ENCODE results near the gene MUC5AC. TPM values are rescaled to one million over a fixed set of nuclear protein-coding genes. Genes with fewer than 3 reads are reported as not detected.

MUC5AC gene
- total and polyA plus RNA-seq, 9 donors, result 0.01 to 0.75 (median 0.04) TPM; not detected in 4

DNA sequence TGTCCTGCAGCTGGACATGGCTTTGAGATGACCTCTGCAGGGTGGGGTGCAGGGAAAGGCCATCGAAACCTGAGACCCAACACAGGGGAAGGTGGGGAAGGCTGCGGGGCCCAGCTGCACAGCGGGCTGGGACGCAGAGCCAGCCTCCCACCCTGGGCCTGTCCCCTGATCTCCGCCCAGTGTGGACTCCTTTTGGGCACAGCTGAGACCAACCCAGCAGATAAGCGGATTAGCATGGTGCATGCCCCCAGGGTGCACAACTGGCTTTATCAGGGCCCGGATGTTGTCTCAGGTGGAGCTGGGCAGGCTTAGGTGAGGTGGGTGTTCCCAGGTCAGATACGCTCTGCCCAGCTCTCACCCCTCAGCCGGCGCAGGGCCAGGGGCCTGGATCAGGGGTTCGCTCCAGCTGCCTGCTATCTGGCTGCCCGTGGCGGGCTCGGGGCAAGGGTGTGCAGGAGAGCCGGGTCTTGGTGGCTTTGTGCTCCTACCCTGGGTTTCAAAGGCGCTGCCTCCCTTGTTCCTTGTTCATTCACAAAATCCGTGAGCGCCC, 28.1 kb upstream of the MUC5AC start:
- H3K9me3 ChIP-seq (replicated peaks; ENCODE audit: control insufficient read depth, low read depth, low read length), result peaks cover 2% of the 10 kb centered on the region
- H3K27me3 ChIP-seq (ENCODE audit: control insufficient read depth, insufficient read depth, low read length), result peaks cover 2% of the 10 kb centered on the region
- no peaks in the 10 kb centered on the region for H3K36me3 ChIP-seq (ENCODE audit: control insufficient read depth, insufficient read depth, low read length)
- DNase-seq, result no peak
- peaks cover 2% of the 10 kb centered on the region for H3K4me1 ChIP-seq (ENCODE audit: control insufficient read depth, insufficient read depth, low read length)
- no peak overlapping the region for H3K27ac ChIP-seq (ENCODE audit: low read length)
- WGBS (ENCODE audit: insufficient coverage), result 65% methylated on average over 16 of the region's 18 CpGs
- no peak overlapping the region for H3K4me3 ChIP-seq (ENCODE audit: low read length)

GRCh38 chr11:1130276-1131032, 27.3 kb upstream of the MUC5AC start:
- 66% methylated on average over 9 of the region's 15 CpGs for WGBS (ENCODE audit: insufficient coverage)
- peaks cover 2% of the 10 kb centered on the region for H3K27me3 ChIP-seq (ENCODE audit: control insufficient read depth, insufficient read depth, low read length)
- H3K4me3 ChIP-seq (ENCODE audit: low read length), result no peak overlapping the region
- no peak for DNase-seq
- no peak overlapping the region for H3K27ac ChIP-seq (ENCODE audit: low read length)
- peaks cover 4% of the 10 kb centered on the region for H3K9me3 ChIP-seq (replicated peaks; ENCODE audit: control insufficient read depth, low read depth, low read length)
- H3K36me3 ChIP-seq (ENCODE audit: control insufficient read depth, insufficient read depth, low read length), result no peaks in the 10 kb centered on the region
- peaks cover 2% of the 10 kb centered on the region for H3K4me1 ChIP-seq (ENCODE audit: control insufficient read depth, insufficient read depth, low read length)

- no peak for DNase-seq
- Histone ChIP-seq H3K4me3 (ENCODE audit: low read length) (no peak overlapping the region), H3K27ac (ENCODE audit: low read length) (no peak overlapping the region), H3K4me1 (ENCODE audit: control insufficient read depth, insufficient read depth, low read length) (peaks cover 2% of the 10 kb centered on the region), H3K36me3 (ENCODE audit: control insufficient read depth, insufficient read depth, low read length) (no peaks in the 10 kb centered on the region), H3K27me3 (ENCODE audit: control insufficient read depth, insufficient read depth, low read length) (peaks cover 2% of the 10 kb centered on the region), H3K9me3 (replicated peaks; ENCODE audit: control insufficient read depth, low read depth, low read length) (peaks cover 6% of the 10 kb centered on the region)
- 61% methylated on average over 22 of the region's 29 CpGs for WGBS (ENCODE audit: insufficient coverage)
Measured at GRCh38 chr11:1131033-1131911, 26.5 kb upstream of the MUC5AC start.

DNA sequence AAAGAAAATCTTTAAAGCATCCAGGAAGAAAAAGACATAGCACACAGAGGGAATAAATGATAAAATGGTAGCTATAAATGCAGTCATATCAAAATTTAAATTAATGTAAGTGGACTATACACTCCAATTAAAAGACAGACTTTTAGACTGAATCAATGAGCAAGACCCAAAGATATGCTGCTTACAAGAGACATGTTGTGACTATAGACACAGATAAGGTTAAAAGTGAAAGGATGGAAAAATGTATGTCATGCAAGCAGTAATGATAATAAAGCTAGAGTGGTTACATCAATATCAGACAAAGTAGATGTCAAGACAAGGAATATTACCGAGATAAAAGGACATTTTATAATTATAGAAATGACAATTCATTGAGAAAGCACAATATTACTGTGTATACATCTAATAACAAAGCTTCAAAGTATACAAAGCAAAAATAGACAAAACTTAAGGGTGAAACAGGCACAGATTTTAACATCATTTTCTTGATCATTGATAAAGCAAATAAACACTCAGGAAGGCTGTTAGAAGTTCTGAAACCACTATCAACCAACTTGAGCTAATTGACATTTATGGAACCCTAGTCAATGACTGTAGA, 22.8 kb upstream of the MUC5AC start:
- DNase-seq, result no peak
- WGBS (ENCODE audit: insufficient coverage), result no CpG with 5 or more reads among the region's 1 CpG
- H3K4me1 ChIP-seq (ENCODE audit: control insufficient read depth, insufficient read depth, low read length), result no peaks in the 10 kb centered on the region

DNA sequence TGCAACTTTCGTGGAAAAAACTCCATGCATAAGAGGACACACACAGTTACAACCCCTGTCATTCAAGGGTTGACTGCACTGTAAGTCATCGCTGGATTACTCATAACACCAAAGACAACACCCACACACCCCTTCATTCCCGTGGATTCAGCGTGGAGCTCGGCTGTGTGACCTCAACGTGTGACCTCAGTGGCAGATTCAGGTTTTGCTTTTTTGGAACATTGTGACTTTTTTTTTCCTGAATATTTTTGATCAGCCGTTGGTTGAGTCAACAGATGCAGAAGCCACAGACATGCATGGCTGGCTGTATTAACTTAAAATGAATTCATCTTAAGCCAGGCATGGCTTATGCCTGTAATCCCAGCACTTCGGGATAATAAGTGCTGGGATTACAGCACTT, 19.7 kb upstream of the MUC5AC start:
- Histone ChIP-seq H3K27me3 (ENCODE audit: control insufficient read depth, insufficient read depth, low read length) (no peaks in the 10 kb centered on the region), H3K27ac (ENCODE audit: low read length) (no peak overlapping the region), H3K9me3 (replicated peaks; ENCODE audit: control insufficient read depth, low read depth, low read length) (peaks cover 9% of the 10 kb centered on the region), H3K4me1 (ENCODE audit: control insufficient read depth, insufficient read depth, low read length) (no peaks in the 10 kb centered on the region), H3K36me3 (ENCODE audit: control insufficient read depth, insufficient read depth, low read length) (no peaks in the 10 kb centered on the region), H3K4me3 (ENCODE audit: low read length) (no peak overlapping the region)
- WGBS (ENCODE audit: insufficient coverage), result 78% methylated on average over 3 of the region's 8 CpGs
- DNase-seq, result no peak

More for the DNA sequence above, 22.8 kb upstream of the MUC5AC start:
- H3K9me3 ChIP-seq (replicated peaks; ENCODE audit: control insufficient read depth, low read depth, low read length), result peaks cover 6% of the 10 kb centered on the region
- no peak overlapping the region for H3K4me3 ChIP-seq (ENCODE audit: low read length)
- no peaks in the 10 kb centered on the region for H3K36me3 ChIP-seq (ENCODE audit: control insufficient read depth, insufficient read depth, low read length)
- H3K27me3 ChIP-seq (ENCODE audit: control insufficient read depth, insufficient read depth, low read length), result peaks cover 2% of the 10 kb centered on the region
- no peak overlapping the region for H3K27ac ChIP-seq (ENCODE audit: low read length)

DNA sequence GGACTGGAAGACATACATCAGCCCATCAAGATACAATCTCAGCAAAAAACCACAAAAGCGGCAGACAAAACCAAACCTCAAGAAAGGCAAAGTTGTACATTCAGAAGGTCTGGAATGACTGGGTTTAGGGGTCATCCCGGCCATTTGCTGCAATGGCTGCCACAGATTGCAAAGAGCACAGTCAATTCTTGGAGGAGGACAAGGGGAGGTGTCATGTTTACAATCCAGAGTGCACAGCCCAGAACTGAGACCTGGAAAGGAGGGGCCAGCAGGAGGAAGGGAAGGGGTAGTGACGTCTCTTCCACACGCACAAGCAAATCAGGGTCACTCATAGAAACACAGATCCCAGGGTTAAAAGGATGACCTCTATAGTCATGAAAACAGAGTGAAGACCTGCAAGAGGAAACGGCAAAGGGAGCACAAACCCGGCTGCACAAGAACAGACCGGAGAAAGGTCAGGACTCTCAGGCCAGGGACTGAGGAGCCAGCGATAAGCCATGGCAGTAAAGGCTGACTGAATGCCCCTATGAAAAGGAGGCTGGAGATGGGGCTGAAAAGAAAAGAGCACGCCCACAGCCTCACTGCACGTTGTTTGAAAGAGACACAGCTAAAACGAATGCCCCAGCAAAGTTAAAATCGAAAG, 18.2 kb upstream of the MUC5AC start:
- Histone ChIP-seq H3K4me1 (ENCODE audit: control insufficient read depth, insufficient read depth, low read length) (no peaks in the 10 kb centered on the region), H3K27ac (ENCODE audit: low read length) (no peak overlapping the region), H3K36me3 (ENCODE audit: control insufficient read depth, insufficient read depth, low read length) (no peaks in the 10 kb centered on the region), H3K27me3 (ENCODE audit: control insufficient read depth, insufficient read depth, low read length) (no peaks in the 10 kb centered on the region), H3K4me3 (ENCODE audit: low read length) (no peak overlapping the region), H3K9me3 (replicated peaks; ENCODE audit: control insufficient read depth, low read depth, low read length) (peaks cover 14% of the 10 kb centered on the region)
- 46% methylated on average over 9 of the region's 12 CpGs for WGBS (ENCODE audit: insufficient coverage)
- DNase-seq, result no peak

DNA sequence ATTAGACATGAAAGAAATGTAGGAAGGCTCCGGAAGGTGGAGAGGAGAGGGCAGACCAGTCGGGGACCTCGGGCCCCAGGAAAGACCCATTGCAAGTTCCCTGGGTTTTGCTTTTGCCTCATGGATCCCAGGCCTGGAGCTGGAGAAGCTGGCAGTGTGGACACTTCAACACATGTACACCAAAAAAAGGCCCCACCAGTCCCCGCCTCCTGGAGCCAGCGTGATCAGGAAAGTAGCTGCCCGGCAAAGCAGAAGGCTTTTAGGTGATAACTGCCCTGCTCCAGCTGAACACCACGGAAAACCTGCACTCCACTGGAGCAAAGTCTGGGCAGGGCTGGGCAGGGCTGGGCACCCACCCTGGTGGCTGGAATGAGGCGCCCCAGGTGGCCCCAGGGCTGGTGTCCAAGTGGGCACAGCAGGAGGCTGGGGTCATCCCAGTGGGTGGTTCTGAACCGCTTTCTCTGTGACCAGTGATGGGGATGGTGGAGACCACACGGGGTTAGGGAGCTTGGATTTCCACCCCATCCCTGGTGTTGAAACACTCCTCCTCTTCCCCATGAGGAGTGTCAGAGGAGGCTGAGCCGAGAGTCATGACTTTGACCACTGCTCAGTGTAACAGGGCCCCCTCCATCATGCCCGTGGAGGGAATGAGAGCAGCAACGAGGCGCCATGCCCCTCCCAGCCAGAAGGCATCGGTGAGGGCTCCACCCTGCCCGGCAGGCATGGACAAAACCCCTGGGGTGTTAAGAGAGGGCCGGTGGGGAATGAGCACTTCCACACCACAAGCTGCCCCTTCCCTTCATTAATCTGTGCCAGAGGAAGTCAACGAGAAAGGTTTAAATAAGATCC, 16.9 kb upstream of the MUC5AC start:
- Histone ChIP-seq H3K4me1 (ENCODE audit: control insufficient read depth, insufficient read depth, low read length) (no peaks in the 10 kb centered on the region), H3K27me3 (ENCODE audit: control insufficient read depth, insufficient read depth, low read length) (no peaks in the 10 kb centered on the region), H3K4me3 (ENCODE audit: low read length) (no peak overlapping the region), H3K27ac (ENCODE audit: low read length) (no peak overlapping the region), H3K9me3 (replicated peaks; ENCODE audit: control insufficient read depth, low read depth, low read length) (peaks cover 9% of the 10 kb centered on the region), H3K36me3 (ENCODE audit: control insufficient read depth, insufficient read depth, low read length) (no peaks in the 10 kb centered on the region)
- WGBS (ENCODE audit: insufficient coverage), result 81% methylated on average over 4 of the region's 18 CpGs
- DNase-seq, result no peak

DNA sequence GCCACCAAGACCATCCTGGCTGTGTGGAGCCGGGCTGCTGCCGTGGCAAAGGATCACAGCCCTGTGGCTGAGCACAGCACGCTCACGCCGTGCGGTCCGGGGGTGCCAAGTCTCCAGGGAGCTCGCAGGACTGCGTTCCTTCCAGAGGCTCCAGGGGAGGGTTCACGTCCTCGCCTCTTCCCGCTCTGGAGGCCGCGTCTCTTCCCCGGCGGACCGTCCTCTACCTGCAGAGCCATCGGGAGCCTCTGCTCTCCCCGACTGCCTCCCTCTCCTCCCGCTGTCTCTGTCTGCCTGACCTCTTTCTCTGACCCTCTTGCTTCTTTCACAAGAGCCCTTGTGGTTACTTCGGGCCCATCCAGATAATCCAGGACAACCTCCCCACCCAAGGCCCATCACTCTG, 11.4 kb upstream of the MUC5AC start:
- Histone ChIP-seq H3K27ac (ENCODE audit: low read length) (no peak overlapping the region), H3K27me3 (ENCODE audit: control insufficient read depth, insufficient read depth, low read length) (peaks cover 2% of the 10 kb centered on the region), H3K4me1 (ENCODE audit: control insufficient read depth, insufficient read depth, low read length) (no peaks in the 10 kb centered on the region), H3K9me3 (replicated peaks; ENCODE audit: control insufficient read depth, low read depth, low read length) (peaks cover 9% of the 10 kb centered on the region), H3K36me3 (ENCODE audit: control insufficient read depth, insufficient read depth, low read length) (no peaks in the 10 kb centered on the region), H3K4me3 (ENCODE audit: low read length) (no peak overlapping the region)
- DNase-seq, result no peak
- WGBS (ENCODE audit: insufficient coverage), result 92% methylated on average over 18 of the region's 21 CpGs

- no peak for DNase-seq
- Histone ChIP-seq H3K4me1 (ENCODE audit: control insufficient read depth, insufficient read depth, low read length) (no peaks in the 10 kb centered on the region), H3K27ac (ENCODE audit: low read length) (no peak overlapping the region), H3K36me3 (ENCODE audit: control insufficient read depth, insufficient read depth, low read length) (no peaks in the 10 kb centered on the region), H3K27me3 (ENCODE audit: control insufficient read depth, insufficient read depth, low read length) (peaks cover 2% of the 10 kb centered on the region), H3K9me3 (replicated peaks; ENCODE audit: control insufficient read depth, low read depth, low read length) (peaks cover 7% of the 10 kb centered on the region), H3K4me3 (ENCODE audit: low read length) (no peak overlapping the region)
- 96% methylated on average over 6 of the region's 6 CpGs for WGBS (ENCODE audit: insufficient coverage)
Measured at GRCh38 chr11:1147792-1148191, 10.0 kb upstream of the MUC5AC start.
